Iris pigment epithelial cell (primary cell): ENCODE data around the gene LEPROT.
"Not testable (repeated sequence)": the region's sequence is repeated elsewhere in the genome, so short reads cannot be mapped to it uniquely, and the experiment has no call there.

Source experiments
- DNase-seq: peaks from one replicate; pipeline ENCODE4 v3.0.0-alpha.2; 2011; ENCODE audit warnings: low read depth

The LEPROT gene

GRCh38 chr1:65437616-65438015 lies 17.1 kb downstream of the LEPROT start:
- DNase-seq: no peak

GRCh38 chr1:65440322-65440900 lies 19.9 kb downstream of the LEPROT start:
- DNase-seq: no peak

GRCh38 chr1:65440915-65441314 lies 20.4 kb downstream of the LEPROT start:
- DNase-seq: no peak

- DNase-seq: no peak
Measured at GRCh38 chr1:65441464-65441863, 21.0 kb downstream of the LEPROT start.

GRCh38 chr1:65442442-65442841 lies 22.0 kb downstream of the LEPROT start:
- no peak for DNase-seq

- no peak for DNase-seq
Measured at GRCh38 chr1:65443647-65444046, 23.2 kb downstream of the LEPROT start.

- DNase-seq: no peak
Measured at GRCh38 chr1:65444128-65444640, 23.7 kb downstream of the LEPROT start.

- DNase-seq: no peak
Measured at GRCh38 chr1:65445837-65446236, 25.4 kb downstream of the LEPROT start.

- no peak for DNase-seq
Measured at GRCh38 chr1:65449214-65449823, 28.9 kb downstream of the LEPROT start.

- DNase-seq: not testable (repeated sequence)
Measured at GRCh38 chr1:65455678-65456077, 35.2 kb downstream of the LEPROT start.

GRCh38 chr1:65456481-65456880 lies 36.0 kb downstream of the LEPROT start:
- no peak for DNase-seq

GRCh38 chr1:65457868-65458267 lies 37.4 kb downstream of the LEPROT start:
- DNase-seq: no peak

- DNase-seq: peak; percentile 26
Measured at GRCh38 chr1:65458730-65459396, 38.4 kb downstream of the LEPROT start.

GRCh38 chr1:65459397-65459768 lies 38.9 kb downstream of the LEPROT start:
- DNase-seq: peak; percentile 42

- DNase-seq: not testable (repeated sequence)
Measured at GRCh38 chr1:65465837-65466236, 45.4 kb downstream of the LEPROT start.

GRCh38 chr1:65467536-65467935 lies 47.1 kb downstream of the LEPROT start:
- DNase-seq: peak; percentile 42

- DNase-seq: peak; percentile 33
Measured at GRCh38 chr1:65469126-65469888, 48.8 kb downstream of the LEPROT start.

GRCh38 chr1:65469889-65470340 lies 49.4 kb downstream of the LEPROT start:
- DNase-seq: peak; percentile 56

GRCh38 chr1:65470766-65471165 lies 50.3 kb downstream of the LEPROT start:
- no peak for DNase-seq

- no peak for DNase-seq
Measured at GRCh38 chr1:65471213-65471833, 50.9 kb downstream of the LEPROT start.

GRCh38 chr1:65471861-65472332 lies 51.4 kb downstream of the LEPROT start:
- no peak for DNase-seq

GRCh38 chr1:65476327-65476726 lies 55.9 kb downstream of the LEPROT start:
- no peak for DNase-seq
